Forelimb muscle (tissue), 1 donor: ENCODE measurements around the gene PFN3. TPM values are rescaled to one million over a fixed set of nuclear protein-coding genes. Genes with fewer than 3 reads are reported as not detected.

Experiments used
- DNase-seq: peaks from one replicate; pipeline ENCODE4 v3.0.0-alpha.2; 2013; ENCODE audit warnings: low read depth
- polyA plus RNA-seq: library from polyadenylated mRNA; unstranded; fragments of 120-200 nt; gene quantifications from one replicate; pipeline ENCODE4 v1.2.1, GENCODE V29; 2013; ENCODE audit not compliant: insufficient read length

The PFN3 gene
- polyA plus RNA-seq, 1 donor = not detected

GRCh38 chr5:177374211-177374610 is 26.2 kb downstream of the PFN3 start:
- no peak for DNase-seq

- no peak for DNase-seq
Observed at GRCh38 chr5:177373806-177374205, 26.7 kb downstream of the PFN3 start.

DNA sequence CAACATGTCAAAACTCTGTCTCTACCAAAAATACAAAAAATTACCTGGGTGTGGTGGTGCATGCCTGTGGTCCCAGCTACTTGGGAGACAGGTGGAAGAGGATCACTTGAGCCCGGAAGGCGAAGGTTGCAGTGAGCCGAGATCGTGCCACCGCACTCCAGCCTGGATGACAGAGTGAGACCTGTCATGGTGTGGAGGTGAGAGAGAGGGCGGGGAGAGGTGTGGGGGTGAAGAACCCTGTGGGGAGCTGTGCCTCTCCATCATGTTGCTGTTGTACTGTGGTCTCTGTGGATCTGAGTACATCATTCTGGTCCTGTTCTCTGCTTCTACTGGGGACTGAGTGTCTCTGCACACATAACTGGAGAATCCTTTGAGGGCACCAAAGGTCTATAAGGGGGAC is 27.6 kb downstream of the PFN3 start:
- DNase-seq = no peak

- DNase-seq = no peak
Observed at GRCh38 chr5:177372034-177372896, 28.2 kb downstream of the PFN3 start.

- DNase-seq = no peak
Observed at GRCh38 chr5:177371120-177372033, 29.1 kb downstream of the PFN3 start.

DNA sequence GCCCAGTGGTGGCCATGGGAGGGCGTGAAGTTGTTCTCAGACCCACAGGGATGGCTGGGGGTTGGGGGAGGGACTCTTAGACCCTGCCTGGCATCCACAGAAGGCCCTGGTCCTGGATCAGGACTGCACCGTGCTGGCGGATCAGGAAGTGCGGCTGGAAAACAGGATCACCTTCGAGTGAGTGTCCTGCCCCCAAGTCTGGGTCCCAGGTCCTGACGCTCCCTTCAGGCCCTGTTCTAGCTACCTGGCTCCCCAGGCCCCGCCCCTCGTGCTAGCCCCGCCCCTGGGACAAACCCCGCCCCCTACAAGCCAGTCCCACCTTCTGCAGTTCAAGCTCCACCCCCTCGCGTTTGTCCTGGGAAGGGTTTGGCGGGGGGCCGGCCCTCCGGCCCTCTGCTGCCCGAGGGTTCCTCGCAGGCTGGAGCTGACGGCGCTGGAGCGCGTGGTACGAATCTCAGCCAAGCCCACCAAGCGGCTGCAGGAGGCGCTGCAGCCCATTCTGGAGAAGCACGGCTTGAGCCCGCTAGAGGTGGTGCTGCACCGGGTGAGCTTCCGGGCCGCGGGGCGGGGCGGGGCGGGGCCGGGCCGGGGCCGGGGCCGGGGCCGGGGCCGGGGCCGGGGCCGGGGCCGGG is 29.9 kb downstream of the PFN3 start:
- no peak for DNase-seq

DNA sequence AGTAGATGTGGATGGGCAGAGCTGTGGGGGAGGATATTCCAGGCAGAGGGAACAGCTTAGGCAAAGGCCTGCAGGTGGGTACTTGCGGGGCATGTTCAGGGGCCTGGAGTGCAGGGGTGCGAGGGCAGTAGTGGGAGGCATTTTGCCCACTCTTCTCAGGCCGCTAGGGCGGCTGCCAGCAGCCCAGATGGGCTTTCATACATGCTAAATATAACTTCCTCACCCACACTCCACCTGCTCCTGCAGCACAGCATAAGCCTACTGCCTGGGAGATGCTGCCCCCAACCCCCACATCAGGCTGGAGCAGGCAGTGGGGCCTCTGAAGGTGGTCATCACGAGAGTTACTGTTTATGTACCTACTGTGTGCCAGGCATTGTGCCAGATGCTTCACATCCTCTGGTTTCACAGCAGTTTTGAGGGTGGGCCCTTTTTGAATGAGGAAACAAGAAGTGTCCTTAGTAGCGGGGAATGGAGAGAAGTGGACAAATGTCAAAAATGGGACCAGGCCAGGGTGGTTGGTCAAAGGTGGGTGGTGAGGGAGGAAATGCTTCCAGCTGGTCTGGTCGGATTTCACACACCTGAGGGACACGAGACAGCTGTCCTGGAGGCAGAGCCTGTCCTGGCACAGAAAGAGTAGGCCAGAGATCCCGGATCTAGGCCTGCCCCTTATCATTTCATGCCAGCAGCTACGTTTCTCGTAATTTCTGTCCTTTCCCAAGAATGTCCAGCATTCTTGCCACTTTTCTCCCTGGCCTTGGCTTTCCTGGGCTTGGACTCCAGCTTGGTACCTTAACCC is 30.6 kb downstream of the PFN3 start:
- DNase-seq = no peak

DNA sequence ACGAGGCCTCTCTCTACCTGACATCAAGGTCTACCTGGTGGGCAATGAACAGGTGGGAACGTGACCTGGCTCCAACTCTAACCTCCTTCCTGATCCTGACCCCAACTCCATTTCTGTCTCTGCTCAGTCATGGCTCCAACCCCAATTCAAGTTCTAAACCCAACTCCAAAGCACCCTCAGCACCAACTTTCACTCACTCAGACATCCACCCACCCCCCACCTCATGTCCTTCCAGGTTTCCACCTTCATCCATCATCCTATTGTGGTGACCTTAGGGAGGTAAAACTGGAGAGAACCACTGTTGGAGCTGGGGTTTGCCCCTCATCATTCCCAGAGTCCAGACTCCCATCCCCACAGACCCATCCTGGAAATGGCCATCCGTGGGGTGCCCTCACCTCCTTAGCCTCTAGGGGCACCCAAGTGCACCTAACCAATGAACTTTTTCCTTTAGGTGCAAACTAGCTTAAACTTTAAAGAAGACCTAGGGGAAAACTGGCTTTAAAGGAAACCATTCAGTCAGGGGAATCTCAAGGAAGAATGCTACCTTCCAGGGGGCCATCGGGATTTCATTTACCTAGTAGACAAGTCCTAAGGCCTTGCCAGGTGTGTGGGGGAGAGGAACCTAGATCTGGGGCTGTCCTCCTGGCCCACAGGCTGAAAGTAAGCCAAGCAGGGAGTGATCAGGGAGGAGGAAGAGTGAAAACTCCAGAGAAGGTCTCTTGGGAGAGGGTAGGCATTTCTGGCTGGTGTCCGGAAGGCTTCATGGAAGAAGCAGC is 31.4 kb downstream of the PFN3 start:
- DNase-seq = no peak

DNA sequence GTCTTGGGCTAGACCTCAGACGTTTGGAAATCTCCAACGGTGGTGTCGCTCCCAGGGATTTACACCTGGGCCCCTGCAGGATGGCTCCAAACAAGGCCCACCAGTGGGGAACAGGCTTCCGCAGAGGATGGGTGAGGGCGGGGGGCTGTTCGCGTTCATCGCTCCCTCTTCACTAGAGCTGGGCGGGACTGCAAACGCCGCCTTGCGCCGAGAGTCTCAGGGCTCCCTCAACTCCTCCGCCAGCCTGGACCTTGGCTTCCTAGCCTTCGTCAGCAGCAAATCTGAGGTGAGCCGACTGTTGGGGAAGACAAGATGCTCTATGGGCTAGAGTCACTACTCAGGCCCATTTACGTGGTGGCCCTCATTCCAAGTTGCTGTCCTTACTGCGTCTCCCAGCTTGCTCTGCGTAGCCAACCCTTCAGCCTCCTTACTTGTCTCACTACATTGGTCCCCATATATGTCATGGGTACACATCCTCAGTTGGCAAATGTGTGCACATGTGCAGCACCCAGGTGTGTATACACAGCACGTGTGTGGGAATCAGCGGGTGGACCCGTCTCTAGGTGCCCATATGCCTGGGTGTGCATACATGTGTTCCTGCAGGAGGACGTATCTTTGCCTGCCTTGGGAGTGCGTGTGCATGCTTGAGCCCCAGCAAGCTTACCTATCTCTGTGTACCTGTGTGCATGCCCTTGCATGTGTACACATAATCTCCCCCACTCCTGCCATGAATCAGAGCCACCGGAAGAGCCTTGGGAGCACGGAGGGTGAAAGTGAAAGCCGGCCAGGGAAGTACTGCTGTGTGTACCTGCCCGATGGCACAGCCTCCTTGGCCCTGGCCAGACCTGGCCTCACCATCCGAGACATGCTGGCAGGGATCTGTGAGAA is 32.2 kb downstream of the PFN3 start:
- no peak for DNase-seq

- DNase-seq = no peak
Observed at GRCh38 chr5:177367323-177367848, 33.1 kb downstream of the PFN3 start.

DNA sequence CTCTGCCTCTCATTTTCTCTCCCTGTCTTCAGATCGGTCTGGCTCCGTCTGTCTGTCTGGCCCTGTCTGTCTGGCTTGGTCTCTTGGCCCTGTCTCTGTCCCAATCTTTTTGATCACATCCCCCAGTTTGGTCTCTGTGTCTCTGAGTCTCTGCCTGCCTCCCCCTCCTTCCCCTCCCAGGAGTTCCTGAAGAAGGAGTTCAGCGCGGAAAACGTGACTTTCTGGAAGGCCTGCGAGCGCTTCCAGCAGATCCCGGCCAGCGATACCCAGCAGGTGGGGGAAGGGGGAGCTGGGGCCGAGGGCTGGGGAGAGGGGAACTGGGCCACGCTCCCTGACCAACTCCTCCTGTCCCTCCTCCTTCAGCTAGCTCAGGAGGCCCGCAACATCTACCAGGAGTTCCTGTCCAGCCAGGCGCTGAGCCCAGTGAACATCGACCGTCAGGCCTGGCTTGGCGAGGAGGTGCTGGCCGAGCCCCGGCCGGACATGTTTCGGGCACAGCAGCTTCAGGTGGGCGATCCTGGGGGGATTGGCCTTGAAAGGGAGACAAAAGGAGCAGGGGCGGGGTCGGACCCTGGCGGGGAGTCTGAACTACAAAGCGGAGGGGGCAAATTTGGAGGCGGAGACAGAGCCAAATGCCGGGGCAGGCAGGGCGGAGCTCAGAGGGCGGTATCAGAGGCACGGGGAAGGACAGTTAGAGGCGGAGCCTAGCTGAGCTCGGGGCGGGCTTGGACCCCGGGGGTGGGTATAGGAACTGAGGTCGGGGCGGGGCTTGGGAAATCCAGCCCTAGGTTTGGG is 33.7 kb downstream of the PFN3 start:
- peak; percentile 60 for DNase-seq

- DNase-seq = no peak
Observed at GRCh38 chr5:177365845-177366527, 34.5 kb downstream of the PFN3 start.

GRCh38 chr5:177364159-177364962 is 36.1 kb downstream of the PFN3 start:
- no peak for DNase-seq

GRCh38 chr5:177363565-177363964 is 36.9 kb downstream of the PFN3 start:
- no peak for DNase-seq

DNA sequence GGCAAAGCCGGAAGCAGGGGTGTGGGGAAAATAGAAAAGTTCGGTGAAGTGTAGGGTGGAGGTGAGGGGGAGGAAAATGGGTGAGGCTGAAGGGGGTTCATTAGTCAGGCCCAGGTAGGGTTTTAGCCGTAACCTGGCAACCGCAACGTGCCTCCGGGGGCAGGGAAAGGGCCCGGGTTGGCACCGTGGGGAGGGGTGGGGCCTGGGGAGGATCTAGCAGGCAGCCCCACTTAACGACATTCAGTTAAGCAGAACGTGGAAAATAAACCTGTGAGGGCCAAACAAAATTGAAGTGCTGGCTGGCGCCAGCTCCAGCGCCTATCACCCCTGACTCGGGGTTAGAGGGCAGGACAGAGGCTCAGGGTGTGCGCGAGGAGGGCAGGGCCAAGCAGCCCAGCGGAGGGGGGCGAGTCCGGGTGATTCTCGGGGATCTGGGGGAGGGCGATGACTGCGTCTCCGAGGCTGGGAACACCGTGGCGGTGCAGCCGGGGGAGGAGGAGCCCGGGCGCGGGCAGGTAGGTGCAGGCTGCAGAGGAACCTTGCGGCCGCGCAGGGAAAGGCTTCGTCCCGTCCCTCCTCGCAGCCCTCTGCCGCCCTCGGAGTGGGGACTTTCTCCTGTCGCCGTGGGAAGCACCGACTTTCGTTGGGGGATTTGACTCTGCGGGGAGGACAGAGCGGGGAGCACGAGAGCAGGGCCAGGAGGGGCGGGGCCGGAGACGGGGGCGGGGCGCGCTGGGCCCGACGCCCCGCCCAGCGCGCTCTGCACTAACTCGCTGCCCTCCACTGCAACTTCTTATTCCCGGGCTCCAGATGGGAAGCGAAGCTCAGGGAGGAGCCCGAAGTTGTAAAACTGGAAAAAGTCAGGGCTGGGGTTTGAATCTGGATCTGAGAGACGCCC is 37.6 kb downstream of the PFN3 start:
- no peak for DNase-seq

GRCh38 chr5:177362292-177362609 is 38.2 kb downstream of the PFN3 start:
- no peak for DNase-seq
